PFSK-1 (cell line): ENCODE measurements around the gene RPL32.

ENCODE experiments used
- POLR2AphosphoS5 ChIP-seq: IDR thresholded peaks from 2 replicates; pipeline ENCODE4 v1.6.1; 2012; ENCODE audit warnings: low read depth, mild to moderate bottlenecking, control low read depth, low read length, moderate library complexity
- REST ChIP-seq, 2 experiments: IDR thresholded peaks; 2 replicates each; pipeline versions ENCODE4 v1.6.1 to v1.8.0; 2011 to 2012; ENCODE audit warnings: low read depth in 2 of 2, low read length in 2 of 2, control low read depth in 1 of 2, inconsistent platforms in 1 of 2, mild to moderate bottlenecking in 1 of 2, moderate library complexity in 1 of 2; ENCODE audit not compliant: insufficient read depth in 1 of 2
- SIN3A ChIP-seq: IDR thresholded peaks from 2 replicates; pipeline ENCODE4 v1.6.1; 2012; ENCODE audit warnings: mild to moderate bottlenecking, low read length, moderate library complexity, borderline replicate concordance; ENCODE audit not compliant: insufficient read depth
- TAF1 ChIP-seq: IDR thresholded peaks from 2 replicates; pipeline ENCODE4 v1.6.1; 2012; ENCODE audit warnings: low read length, control low read depth, borderline replicate concordance; ENCODE audit not compliant: insufficient read depth

- TF ChIP-seq REST (IDR thresholded peaks at IDR 0.05; ENCODE audit: insufficient read depth in 1 of 2, low read depth in 2 of 2, low read length in 2 of 2) (no peak), POLR2AphosphoS5 (0 out of 2 replicates have a peak, but pooled peaks have one; percentile 30), SIN3A (no peak), TAF1 (no peak)
Observed at GRCh38 chr3:12832350-12833221, 8.8 kb downstream of the RPL32 start.
